ENCODE results near the gene XYLT1. TPM values are rescaled to one million over a fixed set of nuclear protein-coding genes. Genes with fewer than 3 reads are reported as not detected.

Gene XYLT1
- polyA plus RNA-seq, 1 of the 3 experiments (the other 2 are of a cell fraction), result 17.6 TPM

GRCh38 chr16:17509194-17509593 lies 38.4 kb upstream of the XYLT1 start:
- DNase-seq, result no peak
- no peak overlapping the region for H3K9ac ChIP-seq
- no peaks in the 10 kb centered on the region for H3K79me2 ChIP-seq (ENCODE audit: insufficient read depth)
- no peaks in the 10 kb centered on the region for H3K9me3 ChIP-seq
- H3K9me2 ChIP-seq, result no peaks in the 10 kb centered on the region
- no peaks in the 10 kb centered on the region for H3K36me3 ChIP-seq (replicated peaks in 1 of 2; ENCODE audit: control insufficient read depth in 1 of 2, insufficient read depth in 2 of 2, low read length in 1 of 2)
- H3K27ac ChIP-seq (ENCODE audit: low read depth in 2 of 2, low read length in 1 of 2), result peak overlapping the region in 1 of 2 experiments; percentile 83; a peak in 1 of 4 replicates
- no peak overlapping the region for H3K4me3 ChIP-seq (ENCODE audit: low read depth in 2 of 2, low read length in 1 of 2)
- POLR2A ChIA-PET, result no interaction called here
- no peak overlapping the region for H2AFZ ChIP-seq (ENCODE audit: low read depth)
- no peaks in the 10 kb centered on the region for H4K20me1 ChIP-seq (ENCODE audit: insufficient read depth)
- H3F3A ChIP-seq (replicated peaks; ENCODE audit: insufficient read depth), result peaks cover 37% of the 10 kb centered on the region
- H3K27me3 ChIP-seq (ENCODE audit: insufficient read depth), result no peaks in the 10 kb centered on the region
- CTCF ChIA-PET, result no interaction called here
- no peak overlapping the region for H3K4me2 ChIP-seq
- peaks cover 4 to 27% of the 10 kb centered on the region in 2 experiments; a peak in 3 of 4 replicates for H3K4me1 ChIP-seq (ENCODE audit: control insufficient read depth in 1 of 2, insufficient read depth in 2 of 2, low read depth in 1 of 2, low read length in 1 of 2)
- 83% methylated on average over 3 of the region's 3 CpGs for WGBS (ENCODE audit: low lambda C conversion rate)
- TF ChIP-seq RFX5 (IDR thresholded peaks at IDR 0.05; ENCODE audit: low read length) (no peak), TAF1 (IDR thresholded peaks at IDR 0.05; ENCODE audit: borderline replicate concordance, low read depth, low read length) (no peak), USF1 (IDR thresholded peaks at IDR 0.05; ENCODE audit: borderline replicate concordance, low read depth) (no peak), CHD2 (IDR thresholded peaks at IDR 0.05; ENCODE audit: low read length, partially characterized antibody) (no peak), NFIC (IDR thresholded peaks at IDR 0.05; ENCODE audit: borderline replicate concordance) (no peak), RCOR1 (IDR thresholded peaks at IDR 0.05; ENCODE audit: low read length) (no peak), CTCF (IDR thresholded peaks at IDR 0.05) (no peak), SIN3A (IDR thresholded peaks at IDR 0.05; ENCODE audit: borderline replicate concordance, low read depth, low read length) (no peak), FOSL2 (IDR thresholded peaks at IDR 0.05; ENCODE audit: borderline replicate concordance, low read depth) (no peak), JUND (IDR thresholded peaks at IDR 0.05) (no peak), GATA2 (CRISPR knock-in tag; IDR thresholded peaks at IDR 0.05) (no peak), REST (IDR thresholded peaks at IDR 0.05; ENCODE audit: low read depth, low read length) (no peak), MXI1 (IDR thresholded peaks at IDR 0.05; ENCODE audit: low read depth, low read length) (no peak), SMC3 (IDR thresholded peaks at IDR 0.05; ENCODE audit: low read depth, low read length) (no peak), TEAD4 (IDR thresholded peaks at IDR 0.05; ENCODE audit: borderline replicate concordance, insufficient read depth) (no peak), EZH2phosphoT487 (IDR thresholded peaks at IDR 0.05; ENCODE audit: borderline replicate concordance, low read depth) (no peak), RAD21 (IDR thresholded peaks at IDR 0.05; ENCODE audit: low read length) (no peak)

Measured in SK-N-SH (cell line).